ENCODE data around the gene PIPOX. TPM values are rescaled to one million over a fixed set of nuclear protein-coding genes. Genes with fewer than 3 reads are reported as not detected.

Gene PIPOX
- total RNA-seq, 2 experiments from 2014 or later = 1.6 to 1.7 TPM

- Mint-ChIP-seq H3K27me3 (peaks cover 48% of the 10 kb centered on the region), H3K9me3 (no peaks in the 10 kb centered on the region), H3K4me1 (peaks cover 2% of the 10 kb centered on the region), H3K27ac (no peak overlapping the region), H3K4me3 (no peak overlapping the region), H3K36me3 (ENCODE audit: low read depth) (no peaks in the 10 kb centered on the region)
- CTCF ChIA-PET = interaction anchor here (0.7 to 1.7 kb wide), 3 partner anchors 10 to 22 kb away, joined by 3 to 4 read pairs (median 3); no protein-coding TSS in a partner anchor
- POLR2A ChIA-PET = no interaction called here
- DNase-seq = no peak
Observed at GRCh38 chr17:29007860-29008455, 35.0 kb upstream of the PIPOX start.

DNA sequence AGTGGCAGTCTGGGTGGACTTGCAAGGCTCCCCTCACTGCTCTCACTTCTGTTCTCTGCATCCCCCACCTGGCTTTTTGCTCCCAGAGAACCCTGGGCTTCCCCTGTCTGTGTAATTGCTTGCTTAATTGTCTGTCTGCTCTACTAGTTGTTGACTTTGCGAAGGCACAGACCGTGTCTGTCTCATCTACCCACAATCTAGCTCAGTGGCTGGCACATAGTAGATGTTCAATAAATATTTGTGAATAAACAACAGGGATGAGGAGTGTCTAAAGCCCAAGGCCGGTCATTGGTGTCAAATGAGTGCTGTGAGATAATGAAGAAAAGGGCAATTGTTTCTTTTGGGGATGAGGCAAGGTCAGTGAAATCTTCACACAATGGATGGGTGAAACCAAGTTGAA is 34.4 kb upstream of the PIPOX start:
- Mint-ChIP-seq H3K36me3 (ENCODE audit: low read depth) (no peaks in the 10 kb centered on the region), H3K9me3 (no peaks in the 10 kb centered on the region), H3K4me1 (peaks cover 2% of the 10 kb centered on the region), H3K4me3 (no peak overlapping the region), H3K27me3 (peaks cover 48% of the 10 kb centered on the region), H3K27ac (no peak overlapping the region)
- no peak for DNase-seq
- ChIA-PET POLR2A (no interaction called here), CTCF (interaction anchor here (1.1 kb wide), 1 partner anchor 9 kb away, joined by 3 read pairs; no protein-coding TSS in a partner anchor)

DNA sequence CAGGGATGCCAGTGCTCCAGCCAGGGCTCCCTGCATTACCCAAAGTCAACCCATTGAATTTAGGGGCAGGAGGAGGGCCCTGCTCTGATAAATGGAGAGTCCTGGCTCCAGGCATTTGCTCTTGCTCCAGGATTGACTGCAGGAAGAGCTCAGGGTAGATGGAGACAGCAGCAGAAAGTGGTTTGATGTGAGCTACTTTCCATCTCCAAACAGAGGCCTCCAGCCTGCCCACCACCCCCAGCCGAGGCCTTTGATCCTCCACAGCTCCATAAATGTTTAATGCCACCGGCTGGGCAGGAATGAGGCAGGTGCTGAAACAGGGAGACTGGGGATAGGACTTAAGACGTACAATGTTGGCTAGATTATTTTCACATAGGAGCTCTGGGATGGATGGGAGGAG is 32.8 kb upstream of the PIPOX start:
- no peak for DNase-seq
- Mint-ChIP-seq H3K27me3 (peaks cover 35% of the 10 kb centered on the region), H3K9me3 (no peaks in the 10 kb centered on the region), H3K4me3 (no peak overlapping the region), H3K36me3 (ENCODE audit: low read depth) (no peaks in the 10 kb centered on the region), H3K27ac (no peak overlapping the region), H3K4me1 (no peaks in the 10 kb centered on the region)
- CTCF ChIA-PET = interaction anchor here (0.6 to 1.8 kb wide), 2 partner anchors 23 to 119 kb away, joined by 4 to 5 read pairs; no protein-coding TSS in a partner anchor
- POLR2A ChIA-PET = no interaction called here

- H3K36me3 Mint-ChIP-seq (ENCODE audit: low read depth) = no peaks in the 10 kb centered on the region
- H3K9me3 Mint-ChIP-seq = no peaks in the 10 kb centered on the region
- H3K27me3 Mint-ChIP-seq = peaks cover 34% of the 10 kb centered on the region
- H3K4me3 Mint-ChIP-seq = no peak overlapping the region
- H3K27ac Mint-ChIP-seq = no peak overlapping the region
- DNase-seq = no peak
- no peaks in the 10 kb centered on the region for H3K4me1 Mint-ChIP-seq
- ChIA-PET CTCF (interaction anchor here (1.8 kb wide), 1 partner anchor 24 kb away, joined by 5 read pairs; no protein-coding TSS in a partner anchor), POLR2A (no interaction called here)
Observed at GRCh38 chr17:29010586-29010985, 32.4 kb upstream of the PIPOX start.

DNA sequence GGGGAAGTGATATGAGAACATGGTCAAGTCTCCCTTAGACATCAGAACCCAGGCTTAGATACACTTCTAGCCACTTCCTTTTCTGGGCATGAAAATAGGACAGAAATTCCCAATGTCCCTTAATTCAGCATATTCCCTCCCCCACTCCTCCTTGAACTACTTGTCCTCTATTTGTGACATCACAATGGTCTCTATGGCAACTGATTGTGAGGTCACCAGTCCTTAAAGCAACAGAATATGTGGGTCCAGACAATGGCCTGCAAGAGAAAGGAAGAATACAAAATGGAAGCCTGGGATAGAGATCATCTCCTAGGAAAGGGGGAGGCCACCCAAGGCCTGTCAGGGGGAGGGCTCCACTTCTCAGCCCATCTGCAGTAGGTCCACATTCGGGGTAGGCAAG is 30.4 kb upstream of the PIPOX start:
- no peak for DNase-seq
- CTCF ChIA-PET = no interaction called here
- peaks cover 29% of the 10 kb centered on the region for H3K27me3 Mint-ChIP-seq
- POLR2A ChIA-PET = no interaction called here
- H3K4me1 Mint-ChIP-seq = no peaks in the 10 kb centered on the region
- H3K27ac Mint-ChIP-seq = no peak overlapping the region
- H3K9me3 Mint-ChIP-seq = no peaks in the 10 kb centered on the region
- H3K4me3 Mint-ChIP-seq = no peak overlapping the region
- no peaks in the 10 kb centered on the region for H3K36me3 Mint-ChIP-seq (ENCODE audit: low read depth)

DNA sequence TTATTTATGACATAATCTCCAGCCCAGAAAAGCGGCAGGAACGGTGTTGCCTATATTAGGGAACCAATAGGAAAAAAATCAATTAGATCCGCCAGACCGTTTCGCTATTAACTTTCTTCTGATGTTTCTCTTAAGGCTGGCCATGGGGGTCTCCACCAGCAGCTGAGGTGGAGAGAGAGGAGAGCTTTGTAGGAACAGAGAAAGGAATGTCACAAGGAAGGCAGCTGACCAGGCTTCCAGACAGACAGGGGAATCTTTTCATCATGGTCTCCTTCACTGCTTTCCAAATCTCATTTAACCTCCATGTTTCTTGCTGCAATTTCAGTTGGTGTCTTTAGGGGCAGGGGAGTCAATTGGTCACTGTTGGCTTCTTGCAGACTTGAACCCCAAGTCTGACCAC is 28.2 kb upstream of the PIPOX start:
- Mint-ChIP-seq H3K4me1 (peaks cover 5% of the 10 kb centered on the region), H3K9me3 (no peaks in the 10 kb centered on the region), H3K27ac (no peak overlapping the region), H3K27me3 (peaks cover 34% of the 10 kb centered on the region), H3K4me3 (no peak overlapping the region), H3K36me3 (ENCODE audit: low read depth) (no peaks in the 10 kb centered on the region)
- DNase-seq = no peak
- CTCF ChIA-PET = interaction anchor here (1.2 to 1.5 kb wide), 4 partner anchors 15 to 134 kb away, joined by 3 to 4 read pairs (median 3); no protein-coding TSS in a partner anchor
- POLR2A ChIA-PET = no interaction called here

GRCh38 chr17:29016345-29017210 is 26.4 kb upstream of the PIPOX start:
- no peak overlapping the region for H3K4me3 Mint-ChIP-seq
- DNase-seq = no peak
- ChIA-PET POLR2A (interaction anchor here (0.6 kb wide), 1 partner anchor 360 kb away, joined by 3 read pairs; no protein-coding TSS in a partner anchor), CTCF (interaction anchor here (0.9 to 1.7 kb wide), 4 partner anchors 8 to 51 kb away, joined by 3 to 4 read pairs (median 3); no protein-coding TSS in a partner anchor)
- H3K27ac Mint-ChIP-seq = no peak overlapping the region
- peaks cover 5% of the 10 kb centered on the region for H3K4me1 Mint-ChIP-seq
- no peaks in the 10 kb centered on the region for H3K9me3 Mint-ChIP-seq
- H3K36me3 Mint-ChIP-seq (ENCODE audit: low read depth) = no peaks in the 10 kb centered on the region
- peaks cover 42% of the 10 kb centered on the region for H3K27me3 Mint-ChIP-seq

DNA sequence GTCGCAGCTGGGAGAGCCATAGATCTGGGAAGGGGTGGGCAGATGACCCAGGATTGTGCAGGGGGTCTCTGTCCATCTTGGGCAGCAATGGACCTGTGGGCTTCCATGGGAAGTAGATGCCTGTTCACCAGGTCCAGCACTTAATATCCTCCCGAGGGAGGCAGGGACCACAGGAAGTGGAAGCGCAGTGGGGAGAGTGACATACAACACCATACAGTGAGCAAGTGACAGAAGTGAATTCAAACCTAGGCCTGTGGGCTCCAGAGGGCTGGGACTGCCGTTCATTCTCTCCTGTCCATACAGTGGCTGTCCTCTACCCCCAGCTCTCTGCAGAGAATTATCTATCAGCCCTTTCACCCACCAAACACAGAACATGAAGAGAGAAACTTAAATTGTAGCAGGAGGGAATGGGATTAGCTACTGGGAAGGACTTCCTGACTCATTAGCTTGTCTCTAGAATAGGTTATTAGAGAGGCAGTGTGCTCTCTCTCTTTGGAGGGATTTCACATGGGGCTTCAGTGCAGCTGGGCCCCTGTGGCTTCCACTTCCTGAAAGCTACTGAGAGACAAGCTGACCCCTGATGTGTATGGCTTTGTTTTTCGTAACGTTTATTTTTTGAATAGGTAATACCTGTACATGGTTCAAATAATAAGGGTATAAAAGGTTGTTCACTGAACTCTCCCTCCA is 24.0 kb upstream of the PIPOX start:
- POLR2A ChIA-PET = no interaction called here
- no peak overlapping the region for H3K4me3 Mint-ChIP-seq

GRCh38 chr17:29019475-29020181 is 23.3 kb upstream of the PIPOX start:
- ChIA-PET CTCF (interaction anchor here (1.1 to 1.6 kb wide), 3 partner anchors 13 to 29 kb away, joined by 3 to 4 read pairs (median 4); no protein-coding TSS in a partner anchor), POLR2A (no interaction called here)
- no peak for DNase-seq
- H3K9me3 Mint-ChIP-seq = no peaks in the 10 kb centered on the region
- no peaks in the 10 kb centered on the region for H3K36me3 Mint-ChIP-seq (ENCODE audit: low read depth)
- peaks cover 54% of the 10 kb centered on the region for H3K27me3 Mint-ChIP-seq
- no peak overlapping the region for H3K27ac Mint-ChIP-seq
- peaks cover 5% of the 10 kb centered on the region for H3K4me1 Mint-ChIP-seq
- no peak overlapping the region for H3K4me3 Mint-ChIP-seq

More for the DNA sequence above, 24.0 kb upstream of the PIPOX start:
- no peak for DNase-seq
- H3K27ac Mint-ChIP-seq = no peak overlapping the region
- CTCF ChIA-PET = interaction anchor here (1.0 to 1.7 kb wide), 4 partner anchors 11 to 142 kb away, joined by 3 to 4 read pairs (median 4); no protein-coding TSS in a partner anchor
- H3K4me1 Mint-ChIP-seq = peaks cover 5% of the 10 kb centered on the region
- H3K9me3 Mint-ChIP-seq = no peaks in the 10 kb centered on the region
- no peaks in the 10 kb centered on the region for H3K36me3 Mint-ChIP-seq (ENCODE audit: low read depth)
- H3K27me3 Mint-ChIP-seq = peaks cover 54% of the 10 kb centered on the region

GRCh38 chr17:29020576-29020975 is 22.4 kb upstream of the PIPOX start:
- Mint-ChIP-seq H3K4me3 (no peak overlapping the region), H3K9me3 (no peaks in the 10 kb centered on the region), H3K27me3 (peaks cover 51% of the 10 kb centered on the region), H3K4me1 (peaks cover 5% of the 10 kb centered on the region), H3K27ac (no peak overlapping the region), H3K36me3 (ENCODE audit: low read depth) (no peaks in the 10 kb centered on the region)
- no peak for DNase-seq
- POLR2A ChIA-PET = no interaction called here
- CTCF ChIA-PET = interaction anchor here (1.1 kb wide), 1 partner anchor 28 kb away, joined by 3 read pairs; no protein-coding TSS in a partner anchor

- H3K9me3 Mint-ChIP-seq = no peaks in the 10 kb centered on the region
- H3K27ac Mint-ChIP-seq = no peak overlapping the region
- H3K4me1 Mint-ChIP-seq = peaks cover 5% of the 10 kb centered on the region
- no peaks in the 10 kb centered on the region for H3K36me3 Mint-ChIP-seq (ENCODE audit: low read depth)
- H3K4me3 Mint-ChIP-seq = no peak overlapping the region
- CTCF ChIA-PET = no interaction called here
- peaks cover 52% of the 10 kb centered on the region for H3K27me3 Mint-ChIP-seq
- POLR2A ChIA-PET = no interaction called here
- no peak for DNase-seq
Observed at GRCh38 chr17:29021226-29021625, 21.7 kb upstream of the PIPOX start.

GRCh38 chr17:29022074-29022473 is 20.9 kb upstream of the PIPOX start:
- Mint-ChIP-seq H3K27me3 (peaks cover 54% of the 10 kb centered on the region), H3K9me3 (no peaks in the 10 kb centered on the region), H3K4me1 (peaks cover 5% of the 10 kb centered on the region), H3K27ac (no peak overlapping the region), H3K36me3 (ENCODE audit: low read depth) (no peaks in the 10 kb centered on the region), H3K4me3 (no peak overlapping the region)
- ChIA-PET CTCF (no interaction called here), POLR2A (no interaction called here)
- DNase-seq = no peak
